Nephron progenitor cell (in vitro differentiated cells): ENCODE results near the gene RBBP7.
"Not testable (repeated sequence)": the region's sequence is repeated elsewhere in the genome, so short reads cannot be mapped to it uniquely, and the experiment has no call there.

Experiments used
- DNase-seq: peaks from one replicate; pipeline ENCODE4 v3.0.0; 2021
- H3K27ac Mint-ChIP-seq: 2 replicates; pipeline ENCODE4 v1.8.0; 2021; ENCODE audit warnings: mild to moderate bottlenecking, moderate library complexity, mixed read lengths
- H3K27me3 Mint-ChIP-seq: 2 replicates; pipeline ENCODE4 v1.8.0; 2021; ENCODE audit warnings: mild to moderate bottlenecking, low read depth, mixed read lengths; ENCODE audit not compliant: poor library complexity
- H3K36me3 Mint-ChIP-seq: 2 replicates; pipeline ENCODE4 v1.8.0; 2021; ENCODE audit warnings: low read depth, mixed read lengths
- H3K4me1 Mint-ChIP-seq: 2 replicates; pipeline ENCODE4 v1.8.0; 2021; ENCODE audit warnings: mixed read lengths
- H3K4me3 Mint-ChIP-seq: 2 replicates; pipeline ENCODE4 v1.8.0; 2021; ENCODE audit warnings: mild to moderate bottlenecking, moderate library complexity, mixed read lengths
- H3K9me3 Mint-ChIP-seq: 2 replicates; pipeline ENCODE4 v1.8.0; 2021; ENCODE audit warnings: mild to moderate bottlenecking, moderate library complexity, mixed read lengths
- CTCF ChIP-seq: fragments of 200-600 bp; sonication (generic); IDR thresholded peaks from 2 replicates; pipeline ENCODE4 v1.5.0; 2021; ENCODE audit warnings: antibody characterized with exemption

RBBP7 gene

GRCh38 chrX:16856744-16857143 is 13.4 kb downstream of the RBBP7 start:
- Mint-ChIP-seq H3K36me3 (peaks cover 95% of the 10 kb centered on the region), H3K27ac (no peak overlapping the region), H3K9me3 (peaks cover 38% of the 10 kb centered on the region), H3K4me1 (no peaks in the 10 kb centered on the region), H3K27me3 (no peaks in the 10 kb centered on the region), H3K4me3 (no peak overlapping the region)
- no peak for TF ChIP-seq CTCF
- DNase-seq: no peak

- Mint-ChIP-seq H3K9me3 (peaks cover 38% of the 10 kb centered on the region), H3K36me3 (peaks cover 95% of the 10 kb centered on the region)
- H3K4me3 Mint-ChIP-seq, H3K4me1 Mint-ChIP-seq, DNase-seq, H3K27me3 Mint-ChIP-seq, H3K27ac Mint-ChIP-seq: not testable (repeated sequence)
These were observed 14.1 kb downstream of the RBBP7 start for GRCh38 chrX:16856076-16856404.

- no peaks in the 10 kb centered on the region for H3K4me1 Mint-ChIP-seq
- no peak overlapping the region for H3K4me3 Mint-ChIP-seq
- no peak for DNase-seq
- peaks cover 38% of the 10 kb centered on the region for H3K9me3 Mint-ChIP-seq
- H3K27me3 Mint-ChIP-seq: no peaks in the 10 kb centered on the region
- H3K36me3 Mint-ChIP-seq: peaks cover 94% of the 10 kb centered on the region
- peak overlapping the region; percentile 59 for H3K27ac Mint-ChIP-seq
- TF ChIP-seq CTCF: no peak
These were observed 14.6 kb downstream of the RBBP7 start for GRCh38 chrX:16855363-16856075.

- Mint-ChIP-seq H3K27ac (peak overlapping the region; percentile 60), H3K36me3 (peaks cover 97% of the 10 kb centered on the region), H3K4me1 (no peaks in the 10 kb centered on the region), H3K9me3 (peaks cover 26% of the 10 kb centered on the region), H3K4me3 (no peak overlapping the region), H3K27me3 (no peaks in the 10 kb centered on the region)
- no peak for DNase-seq
- TF ChIP-seq CTCF: no peak
These were observed 16.6 kb downstream of the RBBP7 start for GRCh38 chrX:16853537-16853936.

GRCh38 chrX:16852617-16853179 is 17.5 kb downstream of the RBBP7 start:
- DNase-seq: no peak
- Mint-ChIP-seq H3K4me3 (no peak overlapping the region), H3K27ac (peak overlapping the region; percentile 18), H3K27me3 (no peaks in the 10 kb centered on the region), H3K36me3 (peaks cover 97% of the 10 kb centered on the region), H3K4me1 (no peaks in the 10 kb centered on the region), H3K9me3 (peaks cover 18% of the 10 kb centered on the region)
- no peak for TF ChIP-seq CTCF

GRCh38 chrX:16851827-16852226 is 18.3 kb downstream of the RBBP7 start:
- Mint-ChIP-seq H3K9me3 (peaks cover 9% of the 10 kb centered on the region), H3K4me1 (no peaks in the 10 kb centered on the region), H3K27me3 (no peaks in the 10 kb centered on the region), H3K27ac (peak overlapping the region; percentile 64), H3K36me3 (peaks cover 91% of the 10 kb centered on the region), H3K4me3 (no peak overlapping the region)
- TF ChIP-seq CTCF: no peak
- no peak for DNase-seq
